WTC11 (cell line): ENCODE results near the gene CST9. TPM values are rescaled to one million over a fixed set of nuclear protein-coding genes. Genes with fewer than 3 reads are reported as not detected.

Experiments used
- ATAC-seq: fragments of 200-7000 bp; cut with Tn5 transposase; 2 replicates; pipeline ENCODE4 v1.10.0; 2021; ENCODE audit warnings: mild to moderate bottlenecking, moderate library complexity
- CTCF ChIA-PET: fragments of 300-600 bp; sonication (Branson Sonifier 250); formaldehyde crosslinking; loops from one replicate; lab custom pipeline; 2021; ENCODE audit warnings: antibody characterized with exemption; lab: Charles Lee
- POLR2A ChIA-PET: fragments of 350-600 bp; sonication (Branson Sonifier 250); formaldehyde crosslinking; loops from one replicate; lab custom pipeline; 2021; ENCODE audit warnings: antibody characterized with exemption; lab: Charles Lee
- DNase-seq: peaks from one replicate; pipeline ENCODE4 v3.0.0; 2021; ENCODE audit warnings: low spot score
- H3K27ac Mint-ChIP-seq: 2 replicates; pipeline ENCODE4 v1.8.0; 2021; ENCODE audit warnings: mixed read lengths
- H3K27me3 Mint-ChIP-seq: 2 replicates; pipeline ENCODE4 v1.8.0; 2021; ENCODE audit warnings: low read depth, mild to moderate bottlenecking, moderate library complexity, mixed read lengths
- H3K36me3 Mint-ChIP-seq: 2 replicates; pipeline ENCODE4 v1.8.0; 2021; ENCODE audit warnings: mixed read lengths
- H3K4me1 Mint-ChIP-seq: 2 replicates; pipeline ENCODE4 v1.8.0; 2022; ENCODE audit warnings: mixed read lengths
- H3K4me3 Mint-ChIP-seq: 2 replicates; pipeline ENCODE4 v1.8.0; 2021; ENCODE audit warnings: mild to moderate bottlenecking, moderate library complexity, mixed read lengths
- H3K9me3 Mint-ChIP-seq: 2 replicates; pipeline ENCODE4 v1.8.0; 2021; ENCODE audit warnings: mixed read lengths
- AFF4 ChIP-seq: sonication (generic); formaldehyde crosslinking; IDR thresholded peaks from 2 replicates; pipeline ENCODE4 v1.8.1; 2023; ENCODE audit warnings: mild to moderate bottlenecking, missing genetic modification reagents, borderline replicate concordance
- CDX4 ChIP-seq: fragments of 250-450 bp; sonication (Bioruptor Pico); IDR thresholded peaks from 2 replicates; pipeline ENCODE4 v1.9.0; 2021; ENCODE audit warnings: moderate library complexity, mild to moderate bottlenecking, inconsistent platforms, borderline replicate concordance
- E2F4 ChIP-seq: sonication (generic); formaldehyde crosslinking; IDR thresholded peaks from 2 replicates; pipeline ENCODE4 v1.8.1; 2022; ENCODE audit warnings: low read depth, mild to moderate bottlenecking, moderate library complexity, missing genetic modification reagents, borderline replicate concordance
- EMX1 ChIP-seq: fragments of 250-450 bp; sonication (Bioruptor Pico); IDR thresholded peaks from 2 replicates; pipeline ENCODE4 v1.8.0; 2021; ENCODE audit warnings: mild to moderate bottlenecking
- FOXP4 ChIP-seq: sonication (generic); formaldehyde crosslinking; IDR thresholded peaks from 2 replicates; pipeline ENCODE4 v1.8.0; 2022; ENCODE audit warnings: mild to moderate bottlenecking, missing genetic modification reagents
- IRF1 ChIP-seq: sonication (generic); formaldehyde crosslinking; IDR thresholded peaks from 2 replicates; pipeline ENCODE4 v1.8.0; 2023; ENCODE audit warnings: missing genetic modification reagents
- MLX ChIP-seq: sonication (generic); formaldehyde crosslinking; IDR thresholded peaks from 2 replicates; pipeline ENCODE4 v1.8.1; 2023; ENCODE audit warnings: mild to moderate bottlenecking, missing genetic modification reagents, moderate library complexity
- NFATC4 ChIP-seq: fragments of 250-450 bp; sonication (Bioruptor Pico); IDR thresholded peaks from 2 replicates; pipeline ENCODE4 v1.9.0; 2021; ENCODE audit warnings: mild to moderate bottlenecking
- NR3C1 ChIP-seq: sonication (generic); formaldehyde crosslinking; conservative IDR thresholded peaks from 2 replicates; pipeline ENCODE4 v1.8.1; 2023; ENCODE audit warnings: low read depth, mild to moderate bottlenecking, missing genetic modification reagents
- PREB ChIP-seq: sonication (generic); formaldehyde crosslinking; IDR thresholded peaks from 2 replicates; pipeline ENCODE4 v1.8.1; 2022; ENCODE audit warnings: mild to moderate bottlenecking, missing genetic modification reagents, moderate library complexity, borderline replicate concordance
- SOX15 ChIP-seq: fragments of 250-450 bp; sonication (Bioruptor Pico); IDR thresholded peaks from 2 replicates; pipeline ENCODE4 v1.9.0; 2021; ENCODE audit warnings: mild to moderate bottlenecking
- TCF7 ChIP-seq: sonication (generic); formaldehyde crosslinking; IDR thresholded peaks from 2 replicates; pipeline ENCODE4 v1.8.0; 2022; ENCODE audit warnings: mild to moderate bottlenecking, low read depth, missing genetic modification reagents, moderate library complexity
- ZNF263 ChIP-seq: sonication (generic); formaldehyde crosslinking; IDR thresholded peaks from 2 replicates; pipeline ENCODE4 v1.8.1; 2022; ENCODE audit warnings: low read depth, mild to moderate bottlenecking, moderate library complexity, missing genetic modification reagents
- ZNF512 ChIP-seq: sonication (generic); formaldehyde crosslinking; IDR thresholded peaks from 2 replicates; pipeline ENCODE4 v1.8.1; 2022; ENCODE audit warnings: missing genetic modification reagents, borderline replicate concordance
- ZSCAN18 ChIP-seq: fragments of 250-450 bp; sonication (Bioruptor Pico); IDR thresholded peaks from 2 replicates; pipeline ENCODE4 v2.1.2; 2022; ENCODE audit warnings: mild to moderate bottlenecking, moderate library complexity
- total RNA-seq: library from RNA; stranded (reverse); gene quantifications from 3 replicates; pipeline ENCODE4 v1.2.3, GENCODE V29; 2021

The CST9 gene
- total RNA-seq, 1 experiment from 2014 or later: not detected

GRCh38 chr20:23631981-23632710 lies 26.4 kb upstream of the CST9 start:
- TF ChIP-seq NFATC4 (no peak), PREB (CRISPR knock-in tag) (no peak), E2F4 (CRISPR knock-in tag) (no peak), ZNF512 (CRISPR knock-in tag) (no peak), SOX15 (CRISPR knock-in tag) (no peak), ZNF263 (CRISPR knock-in tag) (no peak), IRF1 (CRISPR knock-in tag) (no peak), ZSCAN18 (no peak)
- ChIA-PET POLR2A (no interaction called here), CTCF (no interaction called here)
- DNase-seq: no peak
- Mint-ChIP-seq H3K27me3 (peaks cover 13% of the 10 kb centered on the region), H3K4me3 (no peak overlapping the region), H3K4me1 (peaks cover 30% of the 10 kb centered on the region), H3K36me3 (no peaks in the 10 kb centered on the region; the same call in 1 of the 2 replicates), H3K9me3 (no peaks in the 10 kb centered on the region; the same call in 1 of the 2 replicates), H3K27ac (no peak overlapping the region)
- ATAC-seq: no peak

GRCh38 chr20:23631226-23631822 lies 25.6 kb upstream of the CST9 start:
- Mint-ChIP-seq H3K4me3 (no peak overlapping the region), H3K36me3 (no peaks in the 10 kb centered on the region; the same call in 1 of the 2 replicates), H3K9me3 (no peaks in the 10 kb centered on the region; the same call in 1 of the 2 replicates), H3K4me1 (peaks cover 27% of the 10 kb centered on the region), H3K27ac (no peak overlapping the region), H3K27me3 (peaks cover 5% of the 10 kb centered on the region)
- ATAC-seq: no peak
- CTCF ChIA-PET: no interaction called here
- POLR2A ChIA-PET: no interaction called here
- DNase-seq: no peak
- TF ChIP-seq TCF7 (CRISPR knock-in tag) (no peak), FOXP4 (CRISPR knock-in tag) (no peak), IRF1 (CRISPR knock-in tag) (no peak), CDX4 (no peak), PREB (CRISPR knock-in tag) (no peak), MLX (no peak), NFATC4 (no peak), EMX1 (CRISPR knock-in tag) (no peak), NR3C1 (no peak), AFF4 (CRISPR knock-in tag) (no peak)
